GM03348 (cell line): ENCODE measurements around the gene ANKFN1.
A peak's percentile ranks its signal among the peaks of the same experiment; 100 is the strongest.

Experiments
- DNase-seq: peaks from one replicate; pipeline ENCODE4 v3.0.0; 2012; ENCODE audit warnings: low spot score

Gene ANKFN1

DNA sequence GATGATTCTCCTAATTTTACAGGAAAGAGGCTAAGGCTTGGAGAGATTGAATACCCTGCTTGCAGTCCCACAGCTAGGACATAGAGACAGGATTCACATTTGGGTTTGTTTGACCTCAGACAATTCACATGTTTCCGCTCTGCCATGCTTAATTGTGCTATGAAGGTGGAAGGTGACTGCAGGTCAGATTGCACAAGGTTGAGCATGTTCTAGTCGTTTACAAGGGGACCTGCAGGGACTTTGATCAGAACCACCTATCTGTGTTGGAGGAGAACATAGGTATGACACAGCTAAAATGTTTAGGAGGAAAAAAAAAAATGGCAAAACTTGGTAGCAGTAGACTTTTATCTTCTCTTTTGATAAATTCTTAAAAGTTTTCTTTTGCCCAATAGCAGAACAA lies 4.9 kb upstream of the ANKFN1 start:
- DNase-seq, result no peak

DNA sequence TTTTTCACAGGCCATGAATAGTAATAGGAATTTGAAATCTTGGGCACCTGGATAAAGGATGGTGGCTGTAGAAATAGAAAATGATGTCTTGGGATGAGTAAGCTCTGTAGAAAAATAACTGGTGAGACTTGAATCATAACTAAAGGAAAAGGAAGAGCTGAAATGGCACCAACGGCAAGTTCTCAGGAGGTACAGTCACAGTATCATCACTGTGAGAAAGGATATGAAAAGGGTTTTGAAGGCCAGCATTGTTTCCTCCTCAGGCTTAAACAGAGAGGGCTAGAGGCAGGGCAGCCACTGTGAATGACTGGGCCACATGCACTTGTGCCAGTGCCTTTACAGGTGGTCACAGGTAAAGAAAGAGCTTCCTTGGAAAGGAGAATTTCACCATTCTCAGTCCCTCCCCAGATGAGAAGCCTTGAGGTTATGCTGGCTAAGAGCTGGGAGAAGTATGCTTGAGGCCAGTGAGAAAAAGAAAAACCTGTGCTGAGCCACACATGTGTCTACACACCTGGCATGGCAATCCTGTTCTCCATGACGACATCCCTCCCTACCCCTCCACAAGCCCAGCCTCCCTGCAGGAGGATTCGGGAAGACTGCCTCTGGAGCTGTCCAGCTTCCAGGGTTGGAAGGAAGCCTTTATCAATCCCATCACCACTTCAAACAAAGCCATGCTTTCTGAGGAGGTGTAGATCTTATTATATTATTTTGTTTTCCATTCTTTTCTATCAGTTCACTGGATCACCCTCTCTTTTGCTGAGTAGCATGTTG lies 3.8 kb upstream of the ANKFN1 start:
- DNase-seq, result no peak

DNA sequence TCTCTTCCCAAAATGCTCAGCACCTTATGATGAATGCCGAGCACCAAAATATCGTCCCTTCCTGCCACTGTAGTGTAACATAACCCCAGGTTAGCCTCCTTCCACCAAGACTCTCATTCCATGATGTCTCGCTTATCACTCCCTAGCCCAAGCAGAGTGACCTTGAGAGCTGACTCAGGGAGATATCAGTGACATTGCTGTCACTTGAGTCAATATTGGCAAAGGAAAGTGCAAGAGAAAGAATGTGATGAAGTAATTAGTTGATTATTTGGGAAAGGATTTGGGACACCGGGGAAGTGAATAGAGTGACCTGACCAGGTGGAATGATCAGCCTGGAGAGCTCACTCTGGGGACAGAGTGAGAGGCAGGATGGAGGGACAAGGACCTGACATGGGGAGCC lies 2.6 kb upstream of the ANKFN1 start:
- no peak for DNase-seq

DNA sequence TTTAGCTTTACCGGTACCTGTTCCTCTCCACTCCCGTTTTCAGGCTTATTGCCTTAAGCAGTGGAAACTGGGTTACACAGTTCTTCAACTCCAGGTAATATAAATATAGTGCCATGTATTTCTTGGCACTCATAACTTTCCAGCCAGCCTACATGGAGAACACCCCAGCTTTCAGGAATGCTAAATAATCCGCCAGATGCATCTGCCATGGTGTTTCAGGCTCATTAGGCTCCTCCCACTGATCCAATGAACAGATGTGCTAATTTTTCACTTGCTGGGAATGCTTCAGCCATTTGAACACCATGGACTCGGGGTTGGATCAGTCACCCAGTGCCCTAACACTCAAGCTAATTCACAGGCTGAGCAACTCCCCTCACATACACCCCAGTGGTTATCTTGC lies 4.6 kb downstream of the ANKFN1 start:
- no peak for DNase-seq

DNA sequence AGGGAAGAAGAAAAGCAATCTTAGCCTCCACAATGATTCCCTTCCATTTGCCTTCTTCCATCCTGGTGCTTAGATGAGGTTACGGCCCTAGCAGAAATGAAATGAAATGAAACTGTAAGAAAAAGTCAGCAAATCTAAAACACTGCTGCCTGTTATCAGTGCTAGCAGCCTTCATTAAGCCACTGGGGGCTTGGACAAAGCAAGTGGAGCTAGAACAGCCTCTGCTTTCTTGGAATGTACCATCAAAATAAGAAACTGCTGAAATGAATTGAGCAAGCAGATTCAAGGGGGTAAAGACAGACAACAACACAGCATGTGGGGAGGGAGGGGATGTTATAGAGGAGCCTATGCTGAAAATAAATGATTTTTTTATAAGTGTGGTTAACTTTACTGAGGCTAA lies 5.1 kb downstream of the ANKFN1 start:
- no peak for DNase-seq

DNA sequence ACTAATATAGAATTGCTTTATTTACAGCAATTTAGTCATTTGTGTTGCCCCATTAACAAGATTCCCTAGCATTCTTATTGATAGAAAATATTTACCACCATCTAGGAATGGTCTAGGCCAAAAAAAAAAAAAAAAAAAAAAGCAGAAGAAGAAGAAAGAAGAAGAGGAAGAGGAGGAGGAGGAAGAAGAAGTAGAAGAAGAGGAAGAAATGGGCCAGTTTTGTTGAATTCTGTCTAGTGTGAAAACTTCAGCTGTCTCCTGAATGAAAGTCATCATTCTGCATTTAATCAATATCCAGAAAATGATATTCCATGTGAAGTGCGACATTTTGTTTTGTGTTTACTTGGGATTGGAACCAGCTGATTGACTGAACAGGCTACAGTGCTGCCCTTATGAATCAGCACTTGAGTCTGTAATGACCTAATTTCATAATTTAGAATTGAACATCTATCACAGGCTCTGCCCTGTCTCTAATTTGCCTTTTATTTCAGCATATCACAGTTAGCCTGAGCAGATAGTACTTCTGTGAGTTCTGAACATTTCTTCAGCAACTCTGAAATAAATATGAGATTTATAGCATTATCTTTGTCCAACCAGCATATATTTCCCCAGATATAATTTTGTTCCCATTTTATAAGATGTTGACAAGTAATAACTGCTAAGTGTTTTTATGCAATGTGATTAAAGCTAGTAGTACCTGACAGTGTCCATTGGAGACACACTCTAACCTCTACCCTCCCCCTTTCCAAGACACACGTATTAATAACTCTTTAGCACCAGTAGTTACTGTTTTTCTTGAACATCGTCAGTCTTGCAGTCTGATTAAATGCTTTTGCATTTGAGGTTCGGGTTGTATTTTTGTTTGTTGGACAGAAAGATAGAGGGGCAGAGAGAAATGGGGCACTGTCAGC lies 5.9 kb downstream of the ANKFN1 start:
- DNase-seq, result no peak

DNA sequence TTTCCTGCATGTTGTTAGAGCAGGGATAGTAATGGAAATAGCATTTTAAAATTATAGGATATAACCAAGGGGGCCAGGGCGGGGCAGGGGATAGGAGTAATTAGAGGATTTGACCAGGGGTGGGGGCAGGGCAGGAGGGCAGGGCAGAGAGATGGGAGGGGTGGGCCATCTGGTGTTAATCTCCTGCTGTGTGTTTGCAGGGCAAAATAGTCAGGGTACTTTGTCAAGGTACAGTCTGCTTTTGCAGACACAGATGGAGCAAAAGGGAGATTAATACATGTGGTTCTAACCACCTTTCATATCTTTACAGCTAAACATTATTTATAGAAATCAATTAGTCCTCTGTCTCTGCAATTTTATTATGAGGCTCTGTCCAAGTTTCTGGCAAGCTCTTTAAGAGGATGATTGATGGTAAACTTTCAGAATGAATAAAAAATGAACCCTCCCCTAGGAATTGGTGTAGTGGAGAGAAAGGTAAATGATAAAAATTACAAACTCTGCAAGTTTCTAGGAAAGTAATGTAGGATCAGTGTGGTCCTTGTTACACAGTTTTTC lies 6.6 kb downstream of the ANKFN1 start:
- DNase-seq, result no peak

DNA sequence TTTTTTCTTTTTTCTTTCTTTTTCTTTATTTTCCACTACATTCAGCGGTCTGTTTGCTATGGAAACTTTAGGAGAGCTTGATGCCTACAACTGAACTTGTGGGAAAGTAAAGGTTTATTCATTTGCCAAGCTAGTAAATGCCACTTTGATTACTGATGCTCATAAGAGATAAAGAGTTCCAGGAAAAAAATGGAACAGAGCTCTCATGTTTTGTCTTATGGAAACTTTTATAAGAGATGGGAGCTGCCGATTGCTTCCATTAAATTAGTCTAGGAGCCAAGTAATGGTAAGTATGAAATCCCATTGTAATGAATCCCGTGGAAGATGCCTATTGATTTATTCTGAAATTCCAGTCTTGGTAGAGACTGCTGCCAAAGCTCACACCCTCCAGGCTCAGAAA lies 7.1 kb downstream of the ANKFN1 start:
- no peak for DNase-seq

DNA sequence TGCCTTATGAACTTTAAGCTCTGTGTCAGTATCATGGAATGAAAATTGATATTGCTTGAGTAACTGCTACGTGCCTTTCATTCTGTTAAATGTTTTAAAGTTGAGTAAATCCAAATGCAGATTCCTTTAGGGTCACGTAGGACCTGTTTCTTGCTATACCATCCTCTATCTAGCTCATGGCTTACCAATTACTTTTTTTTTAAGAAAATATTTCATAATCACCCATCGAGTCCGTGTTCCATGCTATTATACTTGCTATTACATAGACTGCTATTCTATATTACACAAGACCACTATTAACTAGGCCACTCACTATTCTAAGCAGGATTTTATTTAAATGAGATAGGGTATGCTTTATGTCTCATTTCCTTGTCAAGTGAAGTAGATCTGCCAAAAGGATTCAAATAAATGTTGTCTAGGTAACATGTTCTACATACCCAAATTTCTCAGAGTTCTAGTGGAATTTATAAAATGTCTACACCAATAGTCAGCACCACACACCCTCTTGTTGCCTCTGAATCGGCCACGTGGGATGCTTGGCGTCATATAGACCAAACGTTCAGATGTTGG lies 11.9 kb downstream of the ANKFN1 start:
- peak; percentile 35 for DNase-seq

DNA sequence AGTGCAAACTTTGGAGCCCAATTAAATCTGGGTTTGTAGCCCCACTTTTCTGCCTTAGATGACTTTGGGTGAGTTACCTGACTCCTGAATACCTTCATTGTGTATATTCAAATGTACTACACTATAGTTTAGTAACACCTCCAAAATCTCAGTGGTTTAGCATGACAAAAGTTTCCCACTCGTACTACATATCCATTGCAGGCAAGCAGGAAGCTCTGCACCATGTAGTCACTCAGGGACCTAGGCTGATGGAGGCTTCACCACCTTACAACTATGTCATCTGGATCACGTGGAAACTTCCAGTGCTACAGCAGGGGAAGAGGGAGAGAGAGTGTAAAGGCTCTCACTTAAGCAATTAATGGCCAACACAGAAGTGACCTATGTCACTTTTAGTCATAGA lies 14.2 kb downstream of the ANKFN1 start:
- DNase-seq, result no peak

DNA sequence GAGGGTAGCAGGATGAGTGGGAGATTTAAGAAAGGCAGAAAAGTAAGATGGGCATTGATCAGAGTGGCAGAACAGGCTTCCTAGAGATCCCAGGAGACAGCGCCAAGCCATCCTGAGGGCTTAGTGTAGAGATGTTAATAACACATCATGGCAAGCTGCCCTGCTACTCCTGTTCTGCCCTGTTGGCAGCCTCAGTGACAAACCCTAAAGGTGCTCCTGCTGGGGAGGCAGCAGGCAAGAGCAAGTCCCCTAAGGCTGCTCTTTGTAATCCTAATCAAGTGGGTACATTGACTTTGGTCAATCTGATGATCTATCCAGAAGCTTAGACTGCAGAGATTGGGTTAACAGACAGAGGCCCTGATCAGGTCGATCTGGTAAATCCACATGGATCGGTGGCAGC lies 16.3 kb downstream of the ANKFN1 start:
- DNase-seq, result no peak

DNA sequence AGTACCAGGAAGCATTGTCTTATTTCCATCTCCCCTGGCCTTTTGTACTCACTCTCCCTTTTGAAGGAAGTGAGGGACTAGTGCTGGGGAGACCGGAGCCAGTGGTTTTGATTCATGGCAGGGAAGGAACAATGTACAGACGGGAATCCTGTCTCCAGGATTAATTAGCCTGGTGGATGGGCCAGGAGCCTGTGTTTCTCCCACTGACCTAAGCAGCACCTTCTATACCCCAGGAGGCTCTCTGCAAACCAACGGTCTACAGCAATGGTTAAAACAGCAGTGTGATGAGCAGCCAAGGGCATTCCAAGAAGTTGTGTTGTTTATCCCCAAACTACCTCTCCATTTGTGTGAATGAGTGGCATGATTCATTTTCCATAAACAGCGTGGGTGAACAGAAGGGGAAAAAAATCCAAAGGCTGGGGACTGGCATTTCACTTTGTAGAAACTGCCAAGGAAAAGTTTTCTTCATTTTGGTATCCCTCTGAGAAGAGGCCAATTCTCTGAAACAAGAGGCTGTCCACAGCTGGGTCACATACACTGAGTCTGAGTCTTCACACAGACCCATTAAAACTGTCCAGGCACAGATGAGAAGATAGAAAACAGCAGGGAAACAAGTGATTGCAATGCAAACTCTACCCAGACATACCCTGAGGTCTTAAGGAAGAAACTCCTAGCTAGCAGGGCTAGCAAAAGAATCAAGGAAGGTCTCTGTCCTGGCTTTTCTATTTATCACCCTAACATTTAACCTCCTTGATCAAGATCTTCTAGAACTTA lies 18.1 kb downstream of the ANKFN1 start:
- no peak for DNase-seq

DNA sequence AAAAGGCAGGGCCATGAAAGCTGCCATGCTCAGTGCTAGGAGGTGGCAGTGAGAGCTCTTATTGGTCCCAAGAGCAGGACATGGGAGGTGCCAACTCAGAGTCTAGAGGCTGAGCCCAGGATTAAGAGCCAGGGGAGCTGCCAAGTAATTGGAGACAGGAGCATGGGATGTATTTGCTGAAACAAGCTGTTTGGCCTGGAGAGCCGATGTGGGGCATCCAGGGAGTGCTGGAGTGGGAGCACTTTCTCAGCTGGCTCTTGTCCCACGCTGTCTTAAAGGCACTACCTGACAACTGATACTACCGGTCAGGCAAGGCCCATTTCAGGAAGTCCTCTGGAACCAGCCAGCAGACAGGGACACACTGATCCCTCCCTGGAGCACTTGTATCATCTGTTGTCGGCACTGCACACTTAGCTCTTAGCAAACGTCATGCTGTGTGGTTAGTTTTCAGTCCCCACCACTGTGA lies 19.3 kb downstream of the ANKFN1 start:
- no peak for DNase-seq

DNA sequence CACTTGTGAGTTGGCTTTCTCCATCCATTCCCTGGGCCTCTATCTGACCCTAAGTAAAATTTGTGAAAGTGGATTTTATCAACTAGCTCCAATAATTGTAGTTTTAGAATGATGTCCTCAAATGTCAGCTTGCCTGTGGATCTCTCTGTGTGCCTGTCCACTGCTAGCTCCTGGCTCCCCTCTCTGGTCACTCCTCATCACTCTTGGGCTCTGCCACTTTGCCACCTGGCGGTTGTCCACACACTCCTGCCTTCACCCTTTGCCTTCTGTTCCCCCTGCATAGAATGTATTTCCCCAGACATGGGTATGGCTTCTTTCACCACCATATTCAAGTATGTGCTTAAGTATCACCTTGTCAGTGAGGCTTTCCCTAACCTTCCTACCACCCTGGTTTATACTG lies 19.8 kb downstream of the ANKFN1 start:
- DNase-seq, result no peak

DNA sequence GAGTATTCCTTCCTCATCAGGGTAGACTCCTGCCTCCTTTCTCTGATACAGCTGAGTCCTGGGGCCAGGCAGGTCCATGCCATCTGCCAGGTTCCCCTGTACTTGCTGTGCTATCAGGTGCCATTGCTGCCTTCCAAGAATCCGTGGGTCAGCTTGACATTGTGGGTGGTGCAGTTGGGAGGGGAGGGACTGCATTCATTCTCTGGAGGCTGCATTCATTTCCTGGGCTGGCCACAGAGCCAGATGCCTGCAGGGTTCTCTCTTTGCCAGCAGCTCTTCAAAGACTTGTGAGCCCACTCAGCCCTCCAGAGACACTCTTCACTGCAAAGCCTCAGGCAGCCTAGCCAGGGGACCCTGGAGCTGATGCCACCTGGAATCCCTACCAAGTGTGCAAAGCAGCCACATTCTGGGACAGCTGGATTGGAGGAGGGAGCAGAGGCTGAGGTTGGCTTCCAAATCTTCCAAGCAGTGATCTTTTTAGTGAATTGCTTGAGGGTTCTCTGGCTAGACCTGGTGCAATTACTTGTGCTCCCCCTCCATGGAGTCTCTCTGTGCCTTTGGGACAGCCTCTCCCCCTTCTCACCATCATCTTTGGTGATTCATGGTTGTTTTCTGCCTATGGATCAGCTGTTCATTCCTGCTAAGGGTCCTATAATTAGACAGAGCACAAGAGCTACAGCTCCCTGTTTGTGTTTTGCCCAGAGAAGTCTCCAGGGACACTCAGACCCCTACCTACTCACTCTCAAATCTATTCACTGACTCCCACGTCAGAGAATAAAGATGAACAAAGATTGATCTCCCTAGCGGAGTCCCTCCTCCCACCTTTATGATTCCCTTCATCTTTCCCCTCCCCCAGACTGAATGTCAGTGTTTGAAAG lies 20.9 kb downstream of the ANKFN1 start:
- DNase-seq, result peak; percentile 51

DNA sequence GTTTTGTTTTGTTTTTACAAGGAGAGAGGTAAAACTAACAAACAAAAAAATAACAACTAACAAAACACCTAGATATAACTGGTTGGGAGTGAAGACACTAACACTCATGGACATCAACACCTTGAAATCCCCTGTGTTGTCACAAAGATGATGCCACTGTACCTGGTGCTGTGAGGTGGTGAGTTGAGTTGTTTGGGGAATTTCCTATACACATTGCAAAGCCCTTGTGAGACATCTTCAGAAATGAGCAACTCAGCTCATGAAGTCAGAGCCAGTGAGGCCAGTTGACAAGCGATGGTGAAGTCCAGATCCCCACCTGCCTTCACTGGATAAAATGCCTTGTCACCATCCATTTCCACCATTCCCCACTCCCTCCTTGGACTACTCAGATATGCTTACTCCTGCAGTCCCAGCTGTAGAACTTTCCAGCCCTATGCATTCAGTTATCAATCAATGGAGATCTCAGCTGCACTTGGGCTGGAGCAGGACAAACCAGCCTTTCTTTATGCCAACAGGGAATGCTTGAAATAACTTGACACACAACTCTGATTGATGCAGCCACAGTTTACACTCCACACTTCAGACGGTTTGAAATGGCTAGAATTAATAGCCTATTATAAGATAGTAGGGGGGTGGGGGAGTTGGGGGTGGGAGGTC lies 22.2 kb downstream of the ANKFN1 start:
- DNase-seq, result no peak

DNA sequence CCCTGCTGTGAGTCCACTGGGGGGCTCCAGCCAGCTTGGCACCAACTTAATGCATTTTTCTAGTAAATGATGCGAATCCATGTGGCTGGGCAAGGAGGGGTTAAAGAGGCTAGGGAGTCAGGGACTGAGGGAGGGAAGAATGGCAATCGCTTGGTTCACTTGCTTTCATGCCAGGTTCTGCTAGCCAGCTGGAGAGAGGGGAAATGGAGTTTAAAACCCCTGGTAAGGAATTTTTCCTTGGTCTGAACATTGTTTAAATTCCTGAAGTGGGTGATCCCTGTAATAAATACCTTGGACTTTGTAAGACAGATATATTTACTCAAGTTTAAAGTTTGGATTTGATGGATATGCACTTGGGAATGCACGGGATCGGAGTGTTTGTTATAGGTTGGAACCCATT lies 22.8 kb downstream of the ANKFN1 start:
- DNase-seq, result peak; percentile 55

DNA sequence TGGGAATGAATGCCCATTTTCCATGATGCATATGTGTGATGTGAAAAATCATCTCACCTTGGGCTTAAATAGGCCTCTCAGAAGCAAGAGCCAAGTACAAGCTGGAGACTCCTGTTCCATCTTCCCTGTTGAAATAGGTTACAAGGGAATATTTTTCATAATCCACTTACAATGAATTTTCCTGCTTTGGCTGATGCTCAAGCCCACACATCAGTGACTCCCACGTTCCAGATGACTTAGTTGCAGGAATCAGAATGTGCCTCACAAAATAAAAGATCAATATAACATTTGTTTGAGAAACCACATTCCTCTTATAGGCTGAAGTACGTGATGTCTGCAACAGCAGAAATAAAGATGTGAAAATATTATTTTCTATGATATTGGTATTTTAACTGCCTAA lies 24.1 kb downstream of the ANKFN1 start:
- no peak for DNase-seq

DNA sequence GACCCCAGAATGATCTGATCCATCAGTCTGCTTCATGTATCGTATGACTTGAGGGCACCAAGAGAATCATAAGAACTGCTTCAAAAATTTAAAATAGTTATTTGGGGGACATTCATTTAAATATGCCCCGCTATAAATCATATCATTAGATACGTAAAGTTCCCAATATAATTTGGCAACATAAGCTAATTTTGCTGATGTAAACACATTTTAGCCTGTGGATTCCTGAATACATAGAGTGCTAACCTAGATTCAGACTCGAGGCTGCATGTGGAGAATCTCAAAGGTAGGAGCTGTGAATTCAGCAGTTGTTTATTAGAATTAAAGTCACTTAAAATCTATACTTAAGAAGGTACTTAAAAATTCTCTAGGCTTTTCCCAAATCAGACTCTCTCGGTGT lies 24.9 kb downstream of the ANKFN1 start:
- DNase-seq, result no peak

DNA sequence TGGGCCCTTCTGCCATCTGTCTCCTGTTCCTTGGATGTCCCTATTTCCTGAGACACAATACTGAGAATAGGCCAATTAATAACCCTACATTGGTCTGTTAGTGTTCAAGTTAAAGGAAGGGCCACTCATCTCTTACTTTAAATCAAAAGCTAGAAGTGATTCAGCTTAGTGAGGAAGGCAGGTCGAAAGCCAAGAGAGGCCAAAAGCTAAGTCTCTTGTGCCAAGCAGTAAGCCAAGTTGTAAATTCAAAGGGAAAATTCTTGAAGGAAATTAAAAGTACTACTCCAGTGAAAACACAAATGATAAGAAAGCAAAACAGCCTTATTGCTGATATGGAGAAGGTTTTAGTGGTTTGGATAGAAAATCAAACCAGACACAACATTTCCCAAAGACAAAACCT lies 28.8 kb downstream of the ANKFN1 start:
- DNase-seq, result no peak
